Stimulated activated naive CD8-positive, alpha-beta T cell treated with anti-CD3 and anti-CD28 coated beads, Interleukin-15, Interleukin-2, amounts not matched to agents 100 U/mL and 50 U/mL, for 24 hours (primary cell): ENCODE data around the gene TMEM51.

ENCODE experiments used
- ATAC-seq: fragments of 150-1000 bp; cut with Tn5 transposase; one replicate; pipeline ENCODE4 v1.10.0; 2021
- DNase-seq: peaks from one replicate; pipeline ENCODE4 v3.0.0; 2021

The TMEM51 gene

DNA sequence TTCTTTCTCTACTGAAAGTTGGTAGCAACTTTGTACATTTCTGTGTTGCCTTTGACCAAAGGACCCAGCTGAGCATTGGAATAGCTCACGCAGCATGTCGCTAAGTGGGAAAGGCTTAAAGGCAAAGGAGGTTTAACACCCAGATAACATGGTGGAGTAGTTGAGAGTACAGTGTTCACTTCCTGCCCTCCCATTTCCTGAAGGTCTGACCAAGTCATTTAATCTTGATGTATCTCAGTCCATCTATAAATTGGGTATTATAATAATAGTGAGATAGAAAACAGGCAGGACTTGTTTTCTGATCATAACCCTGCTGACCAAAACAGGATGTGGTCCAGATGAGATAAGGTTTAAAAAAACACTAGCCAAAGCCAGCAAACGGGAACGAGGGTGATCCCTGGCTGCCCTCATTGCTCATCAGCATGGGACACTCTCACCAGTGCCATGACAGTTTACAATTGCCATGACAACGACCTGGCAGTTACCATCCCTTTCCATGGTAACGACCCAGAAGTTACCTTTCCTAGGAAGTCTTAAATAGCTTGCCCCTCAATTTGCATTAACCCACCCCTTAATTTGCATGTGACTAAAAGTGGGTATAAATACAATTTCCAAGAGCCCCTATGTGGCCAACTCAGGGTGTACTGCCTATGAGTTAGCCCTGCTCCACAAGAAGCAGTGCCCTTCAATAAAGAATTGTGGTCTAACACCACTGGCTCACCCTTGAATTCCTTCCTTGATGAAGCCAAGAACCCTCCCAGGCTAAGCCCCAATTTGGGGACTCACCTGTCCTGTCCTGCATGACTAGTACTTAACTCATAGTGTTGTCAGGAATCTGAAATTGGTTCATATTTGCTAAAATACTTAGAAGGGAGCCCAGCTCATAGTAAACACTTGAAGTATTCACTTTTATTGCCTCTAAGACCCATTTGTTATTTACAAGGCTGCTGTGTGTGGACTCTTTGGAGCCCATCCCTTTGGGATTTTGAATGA lies 65.0 kb downstream of the TMEM51 start:
- ATAC-seq (peak; percentile 17), DNase-seq (no peak)

- DNase-seq: peak; percentile 14
- ATAC-seq: peak; percentile 38
Measured at GRCh38 chr1:15219280-15220023, 65.9 kb downstream of the TMEM51 start.

- DNase-seq (no peak), ATAC-seq (no peak)
Measured at GRCh38 chr1:15220024-15220392, 66.5 kb downstream of the TMEM51 start.

GRCh38 chr1:15220825-15221431 lies 67.4 kb downstream of the TMEM51 start:
- no peak for DNase-seq
- ATAC-seq: no peak

DNA sequence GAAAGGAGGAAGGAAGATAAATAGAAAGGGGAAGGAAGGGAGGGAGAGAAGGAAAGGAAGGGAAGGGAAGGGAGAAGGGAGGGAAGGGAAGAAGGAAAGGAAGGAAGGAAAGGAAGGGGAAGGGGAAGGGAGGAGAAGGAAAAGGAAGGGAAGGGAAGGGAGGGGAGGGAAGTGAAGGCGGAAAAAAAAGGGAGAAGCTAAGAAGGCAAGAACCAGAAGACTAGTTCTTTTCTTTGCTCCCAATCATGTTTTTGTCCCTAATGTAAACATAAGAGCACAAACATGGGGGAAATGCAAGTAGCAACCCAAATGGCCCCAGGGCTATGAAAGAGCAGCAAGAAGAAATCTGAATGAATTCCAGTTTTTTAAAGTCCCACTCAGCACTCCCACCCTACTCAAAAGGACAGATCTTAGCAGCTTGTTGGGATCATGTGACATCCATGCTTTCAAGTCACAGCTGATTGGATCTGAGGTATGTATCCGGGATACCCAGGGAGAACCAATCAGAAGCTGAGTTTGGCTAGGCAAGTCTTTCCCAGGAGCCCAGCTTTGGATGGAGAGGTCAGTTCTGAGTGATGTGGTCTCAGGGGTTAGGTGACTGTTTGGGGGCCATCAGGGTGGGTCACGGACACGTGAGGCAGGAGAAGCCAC lies 69.2 kb downstream of the TMEM51 start:
- DNase-seq: no peak
- ATAC-seq: no peak

GRCh38 chr1:15224259-15224869 lies 70.8 kb downstream of the TMEM51 start:
- no peak for DNase-seq
- ATAC-seq: no peak

GRCh38 chr1:15224974-15225373 lies 71.4 kb downstream of the TMEM51 start:
- ATAC-seq (no peak), DNase-seq (no peak)

DNA sequence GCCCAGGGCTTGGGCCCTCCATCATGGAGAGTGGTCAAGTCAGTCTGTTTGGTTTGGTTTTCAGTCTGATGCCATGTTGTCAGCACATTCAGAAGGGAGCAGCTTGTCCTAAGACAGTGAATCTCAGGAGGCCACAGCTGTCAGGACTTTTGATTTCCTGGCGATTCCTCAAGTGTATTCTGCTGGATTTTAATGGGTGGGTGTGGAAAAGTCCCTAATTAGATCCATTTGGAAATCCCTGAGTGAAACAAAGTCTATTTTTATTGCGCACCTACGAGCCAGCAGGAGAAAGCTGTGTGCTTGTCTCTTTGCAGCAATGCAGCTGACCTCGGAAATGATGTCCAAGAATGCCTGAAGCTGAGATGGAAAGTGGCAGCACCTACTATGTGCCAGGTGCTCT lies 71.9 kb downstream of the TMEM51 start:
- DNase-seq (no peak), ATAC-seq (no peak)

DNA sequence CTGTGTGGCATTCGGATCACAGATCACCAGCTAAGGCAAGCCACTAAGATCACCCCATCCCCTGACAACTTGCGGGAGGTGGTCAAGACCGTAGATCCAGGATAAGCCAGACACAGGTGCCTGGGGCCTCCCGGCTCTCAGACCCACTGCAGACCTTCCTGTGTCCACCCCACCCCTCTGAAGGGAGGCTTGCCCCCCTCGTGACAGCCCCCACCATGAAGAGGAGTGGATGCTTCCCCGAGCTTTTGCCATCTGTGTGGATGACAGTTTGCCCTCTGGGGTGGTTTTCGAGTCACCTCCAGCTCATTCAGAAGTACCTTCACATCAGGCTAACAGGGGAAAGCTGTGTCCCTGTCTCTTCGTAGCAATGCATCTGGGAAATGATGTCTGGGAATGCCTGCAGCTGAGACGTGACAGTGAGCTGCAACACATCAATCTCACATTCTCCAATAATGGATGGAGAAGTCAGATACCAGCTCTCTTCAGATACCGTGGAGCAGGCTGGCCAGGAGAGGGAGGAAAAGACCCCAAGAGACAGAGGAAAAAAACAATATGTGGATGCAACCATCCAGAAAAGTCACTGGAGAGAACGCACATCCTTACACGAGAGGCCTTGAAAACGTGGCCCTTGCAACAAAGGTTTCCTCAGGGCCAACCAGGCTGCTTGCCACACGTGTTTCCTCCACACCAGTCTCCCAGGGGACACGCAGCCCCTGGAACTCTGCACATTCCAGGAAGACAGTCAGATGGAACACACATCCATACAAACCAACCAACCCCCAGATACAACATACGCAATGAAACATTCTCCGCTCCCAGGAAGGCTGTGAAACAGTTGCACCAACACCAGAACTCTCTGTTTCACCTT lies 73.1 kb downstream of the TMEM51 start:
- ATAC-seq (no peak), DNase-seq (no peak)

- ATAC-seq: no peak
- DNase-seq: no peak
Measured at GRCh38 chr1:15229707-15230131, 76.2 kb downstream of the TMEM51 start.

DNA sequence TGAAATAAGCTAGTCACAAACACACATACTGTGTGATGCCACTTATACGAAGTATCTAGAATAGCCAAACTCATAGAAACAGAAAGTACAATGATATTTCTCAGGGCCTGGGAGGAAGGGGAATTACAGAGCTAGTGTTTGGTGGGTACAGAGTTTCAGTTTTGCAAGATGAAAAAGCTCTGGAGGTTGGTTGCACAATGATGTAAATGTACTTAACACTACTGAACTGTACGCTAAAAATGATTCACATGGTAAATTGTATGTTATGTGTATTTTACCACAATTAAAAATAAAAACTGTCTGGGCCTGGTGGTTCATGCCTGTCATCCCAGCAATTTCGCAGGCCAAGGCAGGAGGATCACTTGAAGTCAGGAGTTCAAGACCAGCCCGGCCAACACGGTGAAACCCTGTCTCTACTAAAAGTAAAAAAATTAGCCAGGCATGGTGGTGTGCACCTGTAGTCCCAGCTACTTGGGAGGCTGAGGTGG lies 78.2 kb downstream of the TMEM51 start:
- ATAC-seq: peak; percentile 97

DNA sequence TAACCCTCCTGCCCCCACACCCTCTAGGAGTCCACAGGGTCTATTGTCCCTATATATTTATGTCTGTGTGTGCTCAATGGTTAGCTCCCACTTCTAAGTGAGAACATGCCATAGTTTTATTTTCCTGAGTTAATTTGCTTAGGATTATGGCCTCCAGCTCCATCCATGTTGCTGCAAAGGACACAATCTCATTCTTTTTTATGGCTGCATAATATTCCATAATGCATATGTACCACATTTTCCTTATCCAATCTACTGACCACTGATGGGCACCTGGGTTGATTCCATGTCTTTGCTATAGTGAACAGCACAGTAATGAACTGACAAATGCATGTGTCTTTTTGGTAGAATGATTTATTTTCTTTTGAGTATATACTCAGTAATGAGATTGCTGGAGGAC lies 80.1 kb downstream of the TMEM51 start:
- no peak for DNase-seq
- ATAC-seq: no peak

More for the DNA sequence above, 78.2 kb downstream of the TMEM51 start:
- no peak for DNase-seq

DNA sequence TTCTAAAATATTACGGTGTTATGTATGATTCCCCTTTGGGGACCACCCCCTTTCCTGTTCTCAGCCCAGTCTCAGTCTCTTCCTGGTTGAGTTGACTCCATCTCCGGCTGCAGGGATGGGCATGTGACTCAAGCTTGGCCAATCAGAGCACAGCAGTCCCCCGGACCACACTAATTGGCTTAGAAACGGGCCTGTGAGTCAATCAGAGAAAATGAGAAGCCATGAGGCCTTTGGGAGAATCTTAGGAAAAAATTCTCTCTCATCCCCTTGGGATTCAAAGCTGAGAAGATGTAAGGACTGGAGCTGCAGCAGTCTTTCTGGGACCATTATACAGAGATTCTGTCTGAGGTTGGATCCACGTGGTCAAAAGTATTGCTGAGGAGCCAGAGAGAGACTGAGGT lies 82.8 kb downstream of the TMEM51 start:
- no peak for ATAC-seq
- DNase-seq: no peak

DNA sequence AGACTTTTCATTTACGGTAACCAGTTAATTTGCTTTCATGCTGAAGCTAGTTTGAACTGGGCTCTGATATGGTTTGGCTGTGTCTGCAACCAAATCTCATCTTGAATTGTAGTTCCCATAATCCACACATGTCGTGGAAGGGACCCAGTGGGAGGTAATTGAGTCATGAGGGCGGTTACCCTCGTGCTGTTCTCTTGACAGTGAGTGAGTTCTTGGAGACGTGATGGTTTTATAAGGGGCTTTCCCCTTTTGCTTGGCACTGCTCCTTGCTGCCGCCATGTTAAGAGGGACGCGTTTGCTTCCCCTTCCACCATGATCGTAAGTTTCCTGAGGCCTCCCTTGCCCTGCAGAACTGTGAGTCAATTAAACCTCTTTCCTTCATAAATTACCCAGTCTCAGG lies 83.2 kb downstream of the TMEM51 start:
- ATAC-seq (no peak), DNase-seq (no peak)

DNA sequence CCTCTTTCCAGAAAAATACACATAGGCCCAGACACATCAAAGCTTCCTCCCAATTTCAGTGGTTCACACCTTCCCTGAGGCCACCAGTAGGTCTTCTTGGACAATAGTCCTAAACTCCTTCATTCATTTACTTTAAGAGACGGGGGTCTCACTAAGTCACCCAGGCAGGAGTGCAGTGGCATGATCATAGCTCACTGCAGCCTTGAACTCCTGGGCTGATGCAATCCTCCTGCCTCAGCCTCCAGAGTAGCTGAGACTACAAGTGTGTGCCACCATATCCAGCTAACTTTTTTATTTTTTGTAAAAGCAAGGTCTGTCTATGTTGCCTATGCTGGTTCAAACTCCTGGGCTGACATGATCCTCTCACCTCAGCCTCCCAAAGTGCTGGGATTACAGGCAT lies 85.2 kb downstream of the TMEM51 start:
- ATAC-seq (no peak), DNase-seq (no peak)

DNA sequence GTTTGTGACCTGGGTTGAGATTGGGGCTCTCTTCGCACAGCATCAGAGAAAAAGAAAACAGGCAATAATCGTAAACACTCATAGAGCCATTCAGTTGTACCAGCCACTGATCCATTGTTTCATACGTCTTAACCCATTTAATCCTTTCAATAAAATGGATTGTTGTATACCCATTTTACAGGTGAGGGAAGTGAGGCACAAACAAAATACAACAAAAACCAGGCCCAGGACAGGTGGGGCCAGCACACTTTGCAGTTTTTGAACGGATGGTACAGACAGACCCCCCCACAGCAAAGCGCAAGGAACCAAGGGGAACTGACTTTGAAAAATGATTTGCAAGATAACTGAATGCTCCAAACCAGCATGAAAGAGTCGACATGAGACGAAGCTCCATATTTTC lies 89.2 kb downstream of the TMEM51 start:
- no peak for DNase-seq
- ATAC-seq: no peak

DNA sequence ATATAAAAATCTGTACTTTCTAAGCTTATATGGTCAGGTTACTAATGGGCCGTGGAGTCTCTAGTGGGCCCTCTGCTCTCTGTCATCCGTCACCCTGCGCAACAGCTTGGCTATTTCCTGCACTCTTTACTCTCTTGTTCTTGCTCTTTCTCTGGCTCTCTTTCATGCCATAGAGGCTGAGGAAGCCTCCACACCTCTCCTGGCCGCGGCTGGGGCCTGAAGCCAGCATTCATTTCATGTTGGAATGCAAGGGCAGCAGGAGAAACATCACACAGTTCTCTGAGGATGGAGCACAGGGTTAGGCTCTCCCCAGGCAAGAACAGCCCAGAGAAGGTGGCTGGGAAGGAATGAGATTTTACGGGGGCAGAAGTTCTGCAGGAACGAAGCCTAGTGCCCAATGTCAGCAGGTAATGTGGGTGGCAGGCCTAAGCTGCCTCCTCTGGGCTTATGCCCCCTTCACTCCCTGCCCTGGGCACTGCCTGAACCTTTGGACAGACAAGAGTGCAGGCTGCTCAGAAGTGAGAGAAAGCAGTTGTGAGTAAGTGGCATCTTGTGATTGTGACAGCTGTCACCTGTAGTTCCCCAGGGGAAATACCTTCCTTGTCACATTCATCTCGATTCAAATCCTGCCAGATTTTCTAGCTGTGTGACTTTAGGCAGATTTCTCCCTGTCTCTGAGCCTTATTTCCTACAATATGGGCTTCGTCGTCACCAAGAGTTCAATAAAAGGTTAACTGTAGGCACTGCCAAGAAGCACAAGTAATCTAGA lies 89.9 kb downstream of the TMEM51 start:
- ATAC-seq (peak; percentile 62), DNase-seq (no peak)

DNA sequence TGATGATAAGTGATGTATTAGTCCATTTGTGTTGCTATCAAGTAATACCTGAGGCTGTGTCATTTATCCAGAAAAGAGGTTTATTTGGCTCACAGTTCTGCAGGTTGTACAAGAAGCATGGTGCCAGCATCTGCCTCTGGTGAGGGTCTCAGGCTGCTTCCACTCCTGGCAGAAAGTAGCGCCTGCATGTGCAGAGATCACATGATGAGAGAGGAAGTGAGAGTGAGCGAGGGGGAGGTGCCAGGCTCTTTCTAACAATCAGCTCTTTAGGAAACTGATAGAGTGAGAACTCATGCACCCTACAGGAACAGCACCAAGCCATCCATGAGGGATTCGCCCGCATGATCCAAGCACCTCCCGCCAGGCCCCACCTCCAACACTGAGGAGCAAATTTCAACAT lies 91.3 kb downstream of the TMEM51 start:
- ATAC-seq: no peak
- no peak for DNase-seq

- ATAC-seq: no peak
- DNase-seq: no peak
Measured at GRCh38 chr1:15245593-15246360, 92.2 kb downstream of the TMEM51 start.
